ENCODE results near the gene XPOT. TPM values are rescaled to one million over a fixed set of nuclear protein-coding genes. Genes with fewer than 3 reads are reported as not detected.

The XPOT gene
- total and polyA plus RNA-seq, 4 donors, result 16.7 to 44.8 (median 23.8) TPM

DNA sequence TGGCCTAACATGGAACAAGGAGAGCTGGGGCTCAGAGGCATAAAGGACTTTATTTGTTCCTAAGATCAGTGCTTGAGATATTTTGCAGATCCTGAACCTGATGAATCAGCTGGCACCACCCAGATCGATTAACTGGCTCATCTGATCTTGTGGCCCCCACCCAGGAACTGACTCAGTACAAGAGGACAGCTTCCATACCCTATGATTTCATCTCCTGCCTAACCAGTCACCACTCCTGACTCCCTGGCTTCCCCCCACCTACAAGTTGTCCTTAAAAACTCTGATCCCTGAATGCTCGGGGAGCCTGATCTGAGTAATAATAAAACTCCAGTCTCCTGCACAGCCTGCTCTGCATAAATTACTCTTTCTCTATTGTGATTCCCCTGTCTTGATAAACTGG lies 18.7 kb upstream of the XPOT start:
- no peak overlapping the region for H3K9ac ChIP-seq (ENCODE audit: low read depth in 1 of 2, low read length in 2 of 2)
- TF ChIP-seq REST (IDR thresholded peaks at IDR 0.05), result no peak
- TF ChIP-seq YY1 (IDR thresholded peaks at IDR 0.05), result no peak
- no peak for TF ChIP-seq TAF1 (conservative IDR thresholded peaks at IDR 0.05)
- TF ChIP-seq RXRA (IDR thresholded peaks at IDR 0.05), result no peak
- TF ChIP-seq EGR1 (IDR thresholded peaks at IDR 0.05; ENCODE audit: low read depth in 2 of 2), result no peak
- DNase-seq (ENCODE audit: low spot score), result no peak
- H3K27me3 ChIP-seq (ENCODE audit: control insufficient read depth in 4 of 4, insufficient read depth in 4 of 4, low read length in 3 of 4), result peaks cover 0 to 3% (median 0%) of the 10 kb centered on the region in 4 donors
- H3K36me3 ChIP-seq (ENCODE audit: control insufficient read depth in 4 of 4, insufficient read depth in 3 of 4, low read depth in 1 of 4, low read length in 3 of 4), result no peaks in the 10 kb centered on the region
- H3K9me3 ChIP-seq (ENCODE audit: control insufficient read depth in 4 of 4, low read length in 3 of 4), result peaks cover 0 to 3% (median 1%) of the 10 kb centered on the region in 4 donors
- WGBS, result 81% methylated on average over 2 of the region's 2 CpGs
- H3K27ac ChIP-seq (ENCODE audit: low read depth in 1 of 2, low read length in 2 of 2), result no peak overlapping the region
- H3K4me3 ChIP-seq (ENCODE audit: low read depth in 1 of 3, low read length in 3 of 3), result no peak overlapping the region
- peaks cover 0 to 4% (median 2%) of the 10 kb centered on the region in 4 donors for H3K4me1 ChIP-seq (ENCODE audit: control insufficient read depth in 4 of 4, insufficient read depth in 4 of 4, low read length in 3 of 4)

DNA sequence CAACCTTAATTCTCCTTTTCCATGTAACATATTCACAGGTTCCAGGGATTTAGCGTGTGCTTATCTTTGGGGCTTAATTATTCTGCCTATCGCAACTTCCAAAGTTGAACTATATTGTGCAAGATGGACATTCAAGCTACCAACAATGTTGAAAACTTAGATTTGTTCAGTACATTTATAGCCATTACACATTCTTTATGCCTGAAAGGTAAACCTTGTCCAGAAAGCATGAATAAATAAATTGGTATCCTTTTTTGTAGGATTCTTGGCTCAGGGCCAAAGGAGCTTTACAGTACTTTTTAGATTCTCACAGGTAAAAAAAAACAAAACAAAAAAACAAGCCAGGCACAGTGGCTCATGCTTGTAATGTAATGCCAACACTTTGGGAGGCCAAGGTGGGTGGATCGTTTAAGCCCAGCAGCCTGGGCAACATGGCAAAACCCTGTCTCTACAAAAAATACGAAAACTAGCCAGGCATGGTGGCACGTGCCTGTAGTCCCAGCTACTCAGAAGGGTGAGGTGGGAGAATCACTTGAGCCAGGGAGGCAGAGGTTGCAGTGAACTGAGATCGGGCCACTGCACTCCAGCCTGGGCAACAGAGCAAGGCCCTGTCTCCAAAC lies 16.9 kb upstream of the XPOT start:
- Histone ChIP-seq H3K9me3 (ENCODE audit: control insufficient read depth in 4 of 4, low read length in 3 of 4) (no peaks in the 10 kb centered on the region), H3K27ac (ENCODE audit: low read depth in 1 of 2, low read length in 2 of 2) (no peak overlapping the region), H3K9ac (ENCODE audit: low read depth in 1 of 2, low read length in 2 of 2) (no peak overlapping the region), H3K27me3 (ENCODE audit: control insufficient read depth in 4 of 4, insufficient read depth in 4 of 4, low read length in 3 of 4) (peaks cover 0 to 3% (median 0%) of the 10 kb centered on the region in 4 donors), H3K4me3 (ENCODE audit: low read depth in 1 of 3, low read length in 3 of 3) (no peak overlapping the region), H3K36me3 (ENCODE audit: control insufficient read depth in 4 of 4, insufficient read depth in 3 of 4, low read depth in 1 of 4, low read length in 3 of 4) (no peaks in the 10 kb centered on the region), H3K4me1 (ENCODE audit: control insufficient read depth in 4 of 4, insufficient read depth in 4 of 4, low read length in 3 of 4) (peaks cover 0 to 8% (median 4%) of the 10 kb centered on the region in 4 donors)
- 96% methylated on average over 6 of the region's 6 CpGs for WGBS
- DNase-seq (ENCODE audit: low spot score), result no peak
- TF ChIP-seq, protein P1, sequence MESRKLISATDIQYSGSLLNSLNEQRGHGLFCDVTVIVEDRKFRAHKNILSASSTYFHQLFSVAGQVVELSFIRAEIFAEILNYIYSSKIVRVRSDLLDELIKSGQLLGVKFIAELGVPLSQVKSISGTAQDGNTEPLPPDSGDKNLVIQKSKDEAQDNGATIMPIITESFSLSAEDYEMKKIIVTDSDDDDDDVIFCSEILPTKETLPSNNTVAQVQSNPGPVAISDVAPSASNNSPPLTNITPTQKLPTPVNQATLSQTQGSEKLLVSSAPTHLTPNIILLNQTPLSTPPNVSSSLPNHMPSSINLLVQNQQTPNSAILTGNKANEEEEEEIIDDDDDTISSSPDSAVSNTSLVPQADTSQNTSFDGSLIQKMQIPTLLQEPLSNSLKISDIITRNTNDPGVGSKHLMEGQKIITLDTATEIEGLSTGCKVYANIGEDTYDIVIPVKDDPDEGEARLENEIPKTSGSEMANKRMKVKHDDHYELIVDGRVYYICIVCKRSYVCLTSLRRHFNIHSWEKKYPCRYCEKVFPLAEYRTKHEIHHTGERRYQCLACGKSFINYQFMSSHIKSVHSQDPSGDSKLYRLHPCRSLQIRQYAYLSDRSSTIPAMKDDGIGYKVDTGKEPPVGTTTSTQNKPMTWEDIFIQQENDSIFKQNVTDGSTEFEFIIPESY (IDR thresholded peaks at IDR 0.05), result no peak
- TF ChIP-seq HNF4A (conservative IDR thresholded peaks at IDR 0.05) (no peak), GABPA (IDR thresholded peaks at IDR 0.05 in 1 of 2, conservative IDR thresholded peaks at IDR 0.05 in 1 of 2) (no peak), FOXA2 (IDR thresholded peaks at IDR 0.05) (no peak), REST (IDR thresholded peaks at IDR 0.05) (no peak), TAF1 (conservative IDR thresholded peaks at IDR 0.05) (no peak), NR2F2 (IDR thresholded peaks at IDR 0.05) (no peak), JUND (IDR thresholded peaks at IDR 0.05) (no peak), ATF3 (IDR thresholded peaks at IDR 0.05) (no peak), HNF4G (IDR thresholded peaks at IDR 0.05) (no peak)
- TF ChIP-seq, protein P2, sequence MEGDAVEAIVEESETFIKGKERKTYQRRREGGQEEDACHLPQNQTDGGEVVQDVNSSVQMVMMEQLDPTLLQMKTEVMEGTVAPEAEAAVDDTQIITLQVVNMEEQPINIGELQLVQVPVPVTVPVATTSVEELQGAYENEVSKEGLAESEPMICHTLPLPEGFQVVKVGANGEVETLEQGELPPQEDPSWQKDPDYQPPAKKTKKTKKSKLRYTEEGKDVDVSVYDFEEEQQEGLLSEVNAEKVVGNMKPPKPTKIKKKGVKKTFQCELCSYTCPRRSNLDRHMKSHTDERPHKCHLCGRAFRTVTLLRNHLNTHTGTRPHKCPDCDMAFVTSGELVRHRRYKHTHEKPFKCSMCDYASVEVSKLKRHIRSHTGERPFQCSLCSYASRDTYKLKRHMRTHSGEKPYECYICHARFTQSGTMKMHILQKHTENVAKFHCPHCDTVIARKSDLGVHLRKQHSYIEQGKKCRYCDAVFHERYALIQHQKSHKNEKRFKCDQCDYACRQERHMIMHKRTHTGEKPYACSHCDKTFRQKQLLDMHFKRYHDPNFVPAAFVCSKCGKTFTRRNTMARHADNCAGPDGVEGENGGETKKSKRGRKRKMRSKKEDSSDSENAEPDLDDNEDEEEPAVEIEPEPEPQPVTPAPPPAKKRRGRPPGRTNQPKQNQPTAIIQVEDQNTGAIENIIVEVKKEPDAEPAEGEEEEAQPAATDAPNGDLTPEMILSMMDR (IDR thresholded peaks at IDR 0.05; ENCODE audit: low read depth, low read length, missing input control), result no peak

Data from liver (tissue), 9 donors.